GM21619 (cell line): ENCODE results near the gene MEMO1.

ENCODE experiments used
- ATAC-seq: cut with Tn5 transposase; IDR thresholded peaks from one replicate; pipeline ENCODE4 v1.9.1; 2021; ENCODE audit not compliant: unreplicated experiment

MEMO1 gene

DNA sequence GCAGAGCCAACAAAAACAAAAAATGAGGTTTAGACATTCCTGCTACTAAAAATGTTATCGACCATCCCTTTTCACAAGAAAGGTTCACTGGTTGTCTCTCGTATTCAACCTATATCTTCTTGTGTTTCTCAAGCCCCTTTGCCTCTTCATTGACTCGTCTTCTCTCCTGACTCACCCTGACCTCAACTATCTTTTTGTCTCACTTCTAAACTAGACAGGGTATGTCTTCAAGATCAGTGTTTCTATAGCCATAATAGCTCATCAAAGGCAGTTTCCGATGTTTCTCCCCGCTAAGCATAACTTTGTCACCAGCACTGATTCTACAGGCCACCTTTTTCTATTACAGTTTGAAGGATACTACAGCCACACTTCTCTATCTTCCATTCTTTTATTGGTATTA is 178.4 kb downstream of the MEMO1 start:
- no peak for ATAC-seq

DNA sequence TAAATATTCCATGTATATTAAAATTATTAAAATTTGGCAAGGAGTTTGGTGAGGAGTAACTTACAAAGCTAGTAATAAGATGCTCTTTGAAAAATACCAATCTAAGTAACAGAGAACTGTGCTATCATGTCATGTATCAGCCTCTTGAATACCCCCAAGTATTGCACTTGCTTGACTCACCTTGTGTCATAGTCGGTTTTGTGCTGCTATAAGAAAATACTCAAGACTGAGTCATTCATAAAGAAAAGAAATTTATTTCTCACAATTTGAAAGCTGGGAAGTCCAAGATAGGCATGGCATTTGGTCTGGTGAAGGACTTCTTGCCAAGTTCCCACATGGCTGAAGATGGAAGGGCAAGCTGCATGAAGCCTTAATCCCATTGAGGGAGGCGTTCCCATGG is 179.2 kb downstream of the MEMO1 start:
- ATAC-seq = no peak

DNA sequence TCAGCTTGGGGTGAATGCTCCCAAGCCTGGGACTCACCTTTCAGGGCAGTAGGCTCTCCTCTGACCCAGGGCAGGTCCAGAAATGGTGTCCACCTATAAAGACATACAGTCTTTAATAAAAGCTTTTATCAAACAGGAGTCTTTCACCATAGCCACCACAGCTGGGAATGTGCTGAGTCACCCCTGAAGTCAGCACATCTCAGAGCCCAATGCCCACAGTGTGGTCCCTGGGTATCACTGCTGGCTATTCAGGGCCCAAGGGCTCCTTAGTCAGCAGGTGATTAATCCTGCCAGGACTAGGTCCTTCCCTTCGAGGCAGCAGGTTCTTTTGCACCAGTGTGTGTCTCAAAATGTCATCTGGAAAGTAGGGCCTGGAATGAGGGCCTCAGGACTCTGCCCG is 181.9 kb downstream of the MEMO1 start:
- no peak for ATAC-seq

DNA sequence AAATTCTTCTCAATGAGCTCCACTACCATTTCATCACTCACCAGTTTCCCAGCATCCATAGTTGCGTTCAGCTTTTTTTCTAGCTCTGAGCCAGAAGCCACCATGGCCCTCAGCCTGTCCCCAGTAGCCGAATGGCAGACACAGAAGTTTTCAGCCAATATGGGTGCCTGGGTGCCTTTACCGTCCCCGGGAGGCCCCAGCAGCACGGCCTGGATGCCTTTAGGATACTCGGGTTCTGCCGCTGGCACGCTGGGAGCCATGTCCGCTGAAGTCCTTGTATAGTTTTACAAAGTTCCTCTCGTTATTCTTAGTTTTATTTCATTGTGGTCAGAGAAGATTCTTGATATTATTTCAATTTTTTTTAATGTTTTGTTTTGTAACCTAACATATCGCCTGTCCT is 187.2 kb downstream of the MEMO1 start:
- no peak for ATAC-seq

DNA sequence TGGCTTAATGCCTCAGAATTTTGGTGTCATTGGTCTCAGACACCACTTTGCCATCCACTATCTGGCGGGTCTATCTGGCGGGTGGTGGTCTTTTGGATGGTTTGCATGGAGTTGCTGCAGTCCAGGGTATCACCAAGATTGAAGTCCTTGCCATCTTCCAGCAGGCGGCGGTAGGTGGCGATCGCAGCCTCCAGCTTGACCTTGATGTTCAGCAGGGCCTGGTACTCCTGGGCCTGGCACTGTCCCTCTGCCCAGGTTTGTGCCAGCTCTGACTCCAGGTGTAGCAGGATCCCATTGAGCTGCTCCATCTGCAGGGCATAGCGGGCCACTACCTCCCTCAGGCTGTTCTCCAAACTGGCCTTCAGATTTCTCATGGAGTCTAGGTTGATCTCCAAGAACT is 188.2 kb downstream of the MEMO1 start:
- no peak for ATAC-seq
